K562 (cell line): ENCODE data around the gene ADAM15. TPM values are rescaled to one million over a fixed set of nuclear protein-coding genes. Genes with fewer than 3 reads are reported as not detected.

Experiments used
- GATAD2A ChIP-seq: fragments of 450-650 bp; IDR thresholded peaks from 2 replicates; pipeline ENCODE4 v1.6.1; 2017
- HDAC1 ChIP-seq, 2 experiments: fragments of 450-650 bp; IDR thresholded peaks; 2 replicates each; pipeline ENCODE4 v1.6.1; 2016 to 2017; ENCODE audit warnings: inconsistent platforms in 1 of 2, mild to moderate bottlenecking in 1 of 2, moderate library complexity in 1 of 2
- MEF2D ChIP-seq: conservative IDR thresholded peaks from 2 replicates; pipeline ENCODE4 v1.6.1; 2016; ENCODE audit warnings: low read depth, missing genetic modification characterization, missing compliant biosample characterization
- MIER1 ChIP-seq: fragments of 450-650 bp; IDR thresholded peaks from 2 replicates; pipeline ENCODE4 v1.6.1; 2016; ENCODE audit warnings: antibody characterized with exemption, mild to moderate bottlenecking, low read depth
- NR2F6 ChIP-seq: fragments of 450-650 bp; formaldehyde crosslinking; IDR thresholded peaks from 2 replicates; pipeline ENCODE4 v1.4.0; 2020; ENCODE audit warnings: mild to moderate bottlenecking
- PTBP1 ChIP-seq: fragments of 200-400 bp; formaldehyde crosslinking; IDR thresholded peaks from 2 replicates; pipeline ENCODE4 v1.6.1; 2017; ENCODE audit warnings: low read depth, low read length
- SAP30 ChIP-seq: fragments of 200-600 bp; sonication (generic); IDR thresholded peaks from 2 replicates; pipeline ENCODE4 v1.6.1; 2012; ENCODE audit warnings: borderline replicate concordance, low read depth, mild to moderate bottlenecking, moderate library complexity, low read length, control low read depth, inconsistent platforms; ENCODE audit not compliant: insufficient read depth, poor library complexity, severe bottlenecking
- TAF1 ChIP-seq: IDR thresholded peaks from 2 replicates; pipeline ENCODE4 v1.6.1; 2011; ENCODE audit warnings: mild to moderate bottlenecking, low read length, moderate library complexity; ENCODE audit not compliant: insufficient read depth, control insufficient read depth, severe bottlenecking; ENCODE audit errors: extremely low read depth
- TBP ChIP-seq: optimal IDR thresholded peaks from 2 replicates; pipeline ENCODE3; 2011; ENCODE audit warnings: low read depth, low read length, improper control_type of control experiment
- TSC22D4 ChIP-seq: fragments of 450-650 bp; IDR thresholded peaks from 2 replicates; pipeline ENCODE4 v1.6.1; 2016; ENCODE audit warnings: missing genetic modification characterization, missing biosample characterization, control low read depth
- XRCC3 ChIP-seq: fragments of 450-650 bp; IDR thresholded peaks from 2 replicates; pipeline ENCODE4 v1.6.1; 2017; ENCODE audit warnings: mild to moderate bottlenecking, moderate library complexity
- ZFP36 ChIP-seq: fragments of 150-350 bp; IDR thresholded peaks from 2 replicates; pipeline ENCODE4 v1.6.1; 2018; ENCODE audit warnings: low read length, low read depth; ENCODE audit not compliant: partially characterized antibody
- ZNF584 ChIP-seq: fragments of 200-800 bp; sonication (Bioruptor generic); IDR thresholded peaks from 2 replicates; pipeline ENCODE4 v1.6.1; 2016; ENCODE audit warnings: low read depth, mild to moderate bottlenecking, missing genetic modification characterization, missing compliant biosample characterization
- polyA plus RNA-seq, 8 experiments: library from polyadenylated mRNA; depleted of rRNA in 4 of 8; stranded (reverse) in 5 of 8; unstranded in 3 of 8; fragments of >200 nt; fragmentation: Nextera tagmentation in 2 of 8; fragmentation: Illumina TruSeq in 1 of 8; extraction: Ambion mirVana in 2 of 8; extraction: Trizol in 1 of 8; gene quantifications; 2 replicates each; pipeline versions ENCODE4 v1.2.1 to v1.2.3, GENCODE V29; 2011 to 2014; ENCODE audit warnings: inconsistent platforms in 1 of 8, missing spikeins in 1 of 8
- total RNA-seq, 7 experiments: library from RNA; depleted of rRNA in 6 of 7; stranded (reverse); fragments of >200 nt in 6 of 7; fragmentation: Illumina TruSeq in 2 of 7; extraction: Trizol in 2 of 7; gene quantifications; 2 replicates each; pipeline versions ENCODE4 v1.2.1 to v1.2.3, GENCODE V29; 2011 to 2021; ENCODE audit warnings: low replicate concordance in 1 of 7
- TF ChIP-seq, protein P1 (sequence below): fragments of 200-800 bp; sonication (Bioruptor generic); IDR thresholded peaks from 2 replicates; pipeline ENCODE4 v1.6.1; 2017; ENCODE audit warnings: missing genetic modification characterization, missing compliant biosample characterization
- TF ChIP-seq, protein P2 (sequence below): fragments of 250-450 bp; sonication (Bioruptor Pico); IDR thresholded peaks from 2 replicates; pipeline ENCODE4 v1.8.0; 2021; ENCODE audit warnings: borderline replicate concordance, mild to moderate bottlenecking, moderate library complexity; ENCODE audit not compliant: poor library complexity, severe bottlenecking
- TF ChIP-seq, protein P3 (sequence below): fragments of 250-450 bp; sonication (Bioruptor Pico); IDR thresholded peaks from 2 replicates; pipeline ENCODE4 v1.4.0; 2020
- TF ChIP-seq, protein P4 (sequence below), 2 experiments: IDR thresholded peaks; 2 replicates each; pipeline ENCODE4 v1.6.1; 2011; ENCODE audit warnings: borderline replicate concordance in 1 of 2, control low read depth in 1 of 2, low read depth in 1 of 2, low read length in 1 of 2, mild to moderate bottlenecking in 1 of 2, mixed read lengths in 1 of 2, moderate library complexity in 1 of 2; ENCODE audit not compliant: insufficient read depth in 1 of 2, insufficient read length in 1 of 2, poor library complexity in 1 of 2, severe bottlenecking in 1 of 2; ENCODE audit errors: extremely low read depth in 1 of 2

ADAM15 gene
- total and polyA plus RNA-seq, 9 of the 15 experiments (the other 6 are each of a cell fraction or from before 2014, with no cell fraction given) = 0.69 to 72.3 (median 32.8) TPM

DNA sequence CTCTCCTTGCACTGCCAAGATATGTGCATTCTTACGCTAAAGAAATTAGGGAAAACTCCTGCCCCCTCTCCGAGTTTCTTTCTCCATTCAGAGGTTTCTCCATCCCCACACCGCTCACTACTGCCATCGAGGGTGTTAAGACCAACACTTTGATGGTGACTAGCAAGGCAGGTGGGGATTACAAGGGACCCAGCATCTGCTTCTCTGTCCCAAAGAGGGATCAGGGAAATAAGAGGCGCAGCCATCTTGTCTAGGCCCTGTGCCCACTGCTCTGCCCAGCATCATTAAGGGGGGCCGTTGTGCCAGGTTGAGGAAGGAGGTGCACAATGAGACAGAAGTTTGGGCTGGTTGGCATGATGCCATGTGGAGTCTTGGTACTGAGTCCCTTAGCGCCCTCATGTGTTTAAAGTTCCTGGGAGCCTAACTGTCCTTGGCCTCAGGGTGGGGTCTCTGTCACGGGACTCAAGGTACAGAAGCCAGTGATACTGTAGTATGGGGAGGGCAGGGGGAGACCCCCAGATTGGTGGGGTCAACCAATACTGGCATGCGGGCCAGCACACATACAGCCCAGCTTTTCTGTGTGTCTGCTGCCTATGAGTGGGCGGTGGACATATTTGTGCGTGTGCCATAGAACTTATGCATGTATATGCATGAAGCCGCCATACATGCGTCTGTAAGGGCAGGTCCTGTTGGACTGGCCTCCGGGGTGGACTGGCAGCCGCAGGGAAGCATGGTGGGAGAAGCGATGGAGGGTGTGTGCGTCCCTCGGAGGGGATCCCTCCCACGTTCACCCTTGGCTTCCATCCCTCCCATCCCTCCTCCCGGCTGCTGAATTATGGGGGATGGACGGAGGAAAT, 33.0 kb downstream of the ADAM15 start (continued):
- TF ChIP-seq, protein P1, sequence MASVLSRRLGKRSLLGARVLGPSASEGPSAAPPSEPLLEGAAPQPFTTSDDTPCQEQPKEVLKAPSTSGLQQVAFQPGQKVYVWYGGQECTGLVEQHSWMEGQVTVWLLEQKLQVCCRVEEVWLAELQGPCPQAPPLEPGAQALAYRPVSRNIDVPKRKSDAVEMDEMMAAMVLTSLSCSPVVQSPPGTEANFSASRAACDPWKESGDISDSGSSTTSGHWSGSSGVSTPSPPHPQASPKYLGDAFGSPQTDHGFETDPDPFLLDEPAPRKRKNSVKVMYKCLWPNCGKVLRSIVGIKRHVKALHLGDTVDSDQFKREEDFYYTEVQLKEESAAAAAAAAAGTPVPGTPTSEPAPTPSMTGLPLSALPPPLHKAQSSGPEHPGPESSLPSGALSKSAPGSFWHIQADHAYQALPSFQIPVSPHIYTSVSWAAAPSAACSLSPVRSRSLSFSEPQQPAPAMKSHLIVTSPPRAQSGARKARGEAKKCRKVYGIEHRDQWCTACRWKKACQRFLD = no peak
- TF ChIP-seq TAF1 (no peak), MIER1 (no peak), SAP30 (no peak), PTBP1 (no peak), XRCC3 (no peak), GATAD2A (no peak), MEF2D (no peak), TSC22D4 (no peak), ZFP36 (no peak), ZNF584 (no peak), HDAC1 (IDR thresholded peaks at IDR 0.05) (no peak), NR2F6 (CRISPR knock-in tag) (no peak), TBP (no peak)
- TF ChIP-seq, protein P2, sequence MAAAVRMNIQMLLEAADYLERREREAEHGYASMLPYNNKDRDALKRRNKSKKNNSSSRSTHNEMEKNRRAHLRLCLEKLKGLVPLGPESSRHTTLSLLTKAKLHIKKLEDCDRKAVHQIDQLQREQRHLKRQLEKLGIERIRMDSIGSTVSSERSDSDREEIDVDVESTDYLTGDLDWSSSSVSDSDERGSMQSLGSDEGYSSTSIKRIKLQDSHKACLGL = no peak
- TF ChIP-seq, protein P3, sequence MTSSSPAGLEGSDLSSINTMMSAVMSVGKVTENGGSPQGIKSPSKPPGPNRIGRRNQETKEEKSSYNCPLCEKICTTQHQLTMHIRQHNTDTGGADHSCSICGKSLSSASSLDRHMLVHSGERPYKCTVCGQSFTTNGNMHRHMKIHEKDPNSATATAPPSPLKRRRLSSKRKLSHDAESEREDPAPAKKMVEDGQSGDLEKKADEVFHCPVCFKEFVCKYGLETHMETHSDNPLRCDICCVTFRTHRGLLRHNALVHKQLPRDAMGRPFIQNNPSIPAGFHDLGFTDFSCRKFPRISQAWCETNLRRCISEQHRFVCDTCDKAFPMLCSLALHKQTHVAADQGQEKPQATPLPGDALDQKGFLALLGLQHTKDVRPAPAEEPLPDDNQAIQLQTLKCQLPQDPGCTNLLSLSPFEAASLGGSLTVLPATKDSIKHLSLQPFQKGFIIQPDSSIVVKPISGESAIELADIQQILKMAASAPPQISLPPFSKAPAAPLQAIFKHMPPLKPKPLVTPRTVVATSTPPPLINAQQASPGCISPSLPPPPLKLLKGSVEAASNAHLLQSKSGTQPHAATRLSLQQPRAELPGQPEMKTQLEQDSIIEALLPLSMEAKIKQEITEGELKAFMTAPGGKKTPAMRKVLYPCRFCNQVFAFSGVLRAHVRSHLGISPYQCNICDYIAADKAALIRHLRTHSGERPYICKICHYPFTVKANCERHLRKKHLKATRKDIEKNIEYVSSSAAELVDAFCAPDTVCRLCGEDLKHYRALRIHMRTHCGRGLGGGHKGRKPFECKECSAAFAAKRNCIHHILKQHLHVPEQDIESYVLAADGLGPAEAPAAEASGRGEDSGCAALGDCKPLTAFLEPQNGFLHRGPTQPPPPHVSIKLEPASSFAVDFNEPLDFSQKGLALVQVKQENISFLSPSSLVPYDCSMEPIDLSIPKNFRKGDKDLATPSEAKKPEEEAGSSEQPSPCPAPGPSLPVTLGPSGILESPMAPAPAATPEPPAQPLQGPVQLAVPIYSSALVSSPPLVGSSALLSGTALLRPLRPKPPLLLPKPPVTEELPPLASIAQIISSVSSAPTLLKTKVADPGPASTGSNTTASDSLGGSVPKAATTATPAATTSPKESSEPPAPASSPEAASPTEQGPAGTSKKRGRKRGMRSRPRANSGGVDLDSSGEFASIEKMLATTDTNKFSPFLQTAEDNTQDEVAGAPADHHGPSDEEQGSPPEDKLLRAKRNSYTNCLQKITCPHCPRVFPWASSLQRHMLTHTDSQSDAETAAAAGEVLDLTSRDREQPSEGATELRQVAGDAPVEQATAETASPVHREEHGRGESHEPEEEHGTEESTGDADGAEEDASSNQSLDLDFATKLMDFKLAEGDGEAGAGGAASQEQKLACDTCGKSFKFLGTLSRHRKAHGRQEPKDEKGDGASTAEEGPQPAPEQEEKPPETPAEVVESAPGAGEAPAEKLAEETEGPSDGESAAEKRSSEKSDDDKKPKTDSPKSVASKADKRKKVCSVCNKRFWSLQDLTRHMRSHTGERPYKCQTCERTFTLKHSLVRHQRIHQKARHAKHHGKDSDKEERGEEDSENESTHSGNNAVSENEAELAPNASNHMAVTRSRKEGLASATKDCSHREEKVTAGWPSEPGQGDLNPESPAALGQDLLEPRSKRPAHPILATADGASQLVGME (CRISPR knock-in tag) = no peak
- TF ChIP-seq, protein P4, sequence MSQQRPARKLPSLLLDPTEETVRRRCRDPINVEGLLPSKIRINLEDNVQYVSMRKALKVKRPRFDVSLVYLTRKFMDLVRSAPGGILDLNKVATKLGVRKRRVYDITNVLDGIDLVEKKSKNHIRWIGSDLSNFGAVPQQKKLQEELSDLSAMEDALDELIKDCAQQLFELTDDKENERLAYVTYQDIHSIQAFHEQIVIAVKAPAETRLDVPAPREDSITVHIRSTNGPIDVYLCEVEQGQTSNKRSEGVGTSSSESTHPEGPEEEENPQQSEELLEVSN (IDR thresholded peaks at IDR 0.05; ENCODE audit: borderline replicate concordance in 1 of 2, extremely low read depth in 1 of 2, insufficient read depth in 1 of 2, insufficient read length in 1 of 2, low read depth in 1 of 2, low read length in 1 of 2, poor library complexity in 1 of 2, severe bottlenecking in 1 of 2) = peak in 1 of 2 experiments; percentile 18
